Endometrial microvascular endothelial cells (primary cell): ENCODE results near the gene SMIM23. TPM values are rescaled to one million over a fixed set of nuclear protein-coding genes. Genes with fewer than 3 reads are reported as not detected.
"Not testable (repeated sequence)": the region's sequence is repeated elsewhere in the genome, so short reads cannot be mapped to it uniquely, and the experiment has no call there.

Experiments used
- in situ Hi-C: cut with HindIII; loops from 2 replicates; pipeline ENCODE4 v1.10.0; 2017; ENCODE audit warnings: low sequenced_read_pairs, low pct_unique_long_range_greater_than_20kb; ENCODE audit errors: inconsistent ontology term
- total RNA-seq: library from RNA; depleted of rRNA; stranded (reverse); fragments of >200 nt; gene quantifications from one replicate; pipeline ENCODE4 v1.2.3, GENCODE V29; 2015; ENCODE audit errors: inconsistent ontology term

The SMIM23 gene
- total RNA-seq, 1 donor from 2014 or later: not detected

DNA sequence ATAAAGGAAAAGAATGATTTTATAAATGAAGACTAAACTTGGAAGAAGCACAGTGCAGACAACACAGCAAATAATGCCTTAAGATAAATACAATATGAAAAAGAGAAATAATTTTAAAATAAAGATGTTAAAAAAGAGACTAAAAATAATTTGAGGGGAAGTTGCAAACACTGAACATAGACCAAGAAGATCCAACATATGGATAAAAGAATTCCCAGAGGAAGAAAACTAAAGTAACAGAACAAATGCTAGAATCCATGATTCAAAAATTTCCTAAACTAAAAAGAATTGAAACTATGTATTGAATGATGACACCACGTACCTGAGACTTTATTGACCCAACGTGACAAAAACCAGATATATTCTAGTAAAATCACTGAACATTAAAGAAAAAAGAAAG, 18.7 kb upstream of the SMIM23 start:
- in situ Hi-C loops: no loop called here

DNA sequence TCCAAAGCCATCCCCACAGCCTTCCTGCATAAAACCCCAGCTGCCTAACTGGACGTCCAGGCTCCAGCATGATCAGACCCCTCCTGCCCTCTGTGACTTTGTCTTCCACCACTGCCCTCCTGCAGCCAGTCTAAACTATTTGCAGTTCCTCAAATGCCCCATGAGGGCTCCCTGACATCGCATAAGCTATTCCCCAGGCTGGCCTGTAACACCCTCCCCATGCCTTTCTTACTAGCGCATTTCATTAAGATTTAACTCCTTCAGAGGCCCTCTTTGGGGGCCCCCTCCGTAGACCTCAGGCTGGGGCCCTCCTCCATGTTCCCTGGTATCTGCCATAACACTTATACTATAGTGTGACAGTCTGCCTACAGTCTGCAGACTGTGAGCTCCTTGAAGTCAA, 15.5 kb upstream of the SMIM23 start:
- in situ Hi-C loops: no loop called here

DNA sequence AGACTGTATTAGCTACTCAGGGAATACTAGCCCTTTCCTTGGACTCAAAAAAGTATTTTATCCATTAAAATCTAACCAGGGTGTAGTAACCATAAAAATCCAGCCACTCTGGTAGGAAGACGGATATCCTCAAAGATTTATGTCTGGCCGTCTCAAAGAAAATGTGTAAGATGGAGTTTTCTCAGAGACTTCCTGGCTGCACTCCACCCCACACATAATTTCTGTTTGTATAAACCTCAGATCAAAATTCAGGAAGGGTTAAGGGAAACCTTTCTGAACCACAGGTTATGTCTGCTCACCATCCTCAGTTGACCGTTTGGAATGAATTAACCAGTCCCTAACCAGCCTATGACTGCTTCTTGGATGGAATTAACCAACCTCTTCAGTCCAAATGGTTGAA, 13.8 kb upstream of the SMIM23 start:
- in situ Hi-C loops: no loop called here

DNA sequence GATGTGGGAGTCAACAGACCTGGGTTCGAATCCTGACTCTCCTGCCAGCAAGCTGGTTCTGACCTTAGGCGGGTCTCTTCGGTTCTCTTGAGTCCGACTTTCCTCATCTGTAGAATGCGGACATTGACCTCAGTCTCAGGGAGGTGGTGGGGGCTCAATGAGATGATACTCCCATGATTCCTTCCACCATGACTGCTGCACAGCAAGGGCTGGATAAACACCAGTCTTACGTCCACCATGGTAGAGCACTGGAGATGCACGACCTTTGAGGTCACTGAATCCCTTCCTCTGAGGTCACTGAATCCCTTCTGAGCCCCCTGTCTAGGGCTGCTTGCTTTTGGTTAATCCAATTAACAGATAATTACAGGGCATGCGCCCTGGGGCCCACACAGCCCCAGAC, 12.5 kb upstream of the SMIM23 start:
- in situ Hi-C loops: no loop called here

DNA sequence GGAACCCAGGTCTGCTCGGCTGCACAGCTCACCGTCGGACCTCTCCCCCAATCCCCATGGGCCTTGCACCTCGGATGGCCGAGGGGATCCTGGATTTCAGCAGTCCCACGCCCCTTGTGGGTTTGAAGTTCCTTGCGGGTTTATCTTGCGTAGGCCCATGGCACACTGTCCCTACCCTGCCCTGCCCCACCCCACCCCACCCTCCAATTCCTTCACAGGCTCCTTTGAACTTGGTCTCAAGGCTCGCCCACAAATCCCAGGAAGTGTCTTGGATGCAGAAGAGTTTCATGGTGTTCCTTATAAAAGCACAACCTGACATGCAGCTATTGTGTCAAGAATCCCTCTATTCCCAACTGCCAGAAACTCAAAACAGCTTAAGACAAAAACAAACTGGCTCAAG, 11.2 kb upstream of the SMIM23 start:
- in situ Hi-C loops: no loop called here

DNA sequence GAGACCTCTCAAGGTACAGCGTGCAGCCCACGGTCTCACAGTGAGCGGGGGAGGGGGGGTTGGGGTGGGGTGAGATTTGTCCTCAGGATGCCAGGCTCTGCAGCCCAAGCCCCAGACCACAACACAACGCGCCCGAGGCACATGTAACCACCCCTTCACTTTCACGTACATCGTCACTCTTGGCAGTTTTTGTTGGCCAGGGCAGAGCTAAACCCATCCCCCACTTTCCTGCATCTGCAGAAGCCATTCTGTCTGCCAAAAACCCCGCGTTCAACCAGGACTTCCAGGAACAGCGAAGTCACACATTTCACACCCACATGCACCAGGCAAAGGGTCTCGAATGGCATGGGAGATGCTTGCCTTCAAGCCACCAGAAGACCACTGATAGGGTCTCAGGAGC, 9.4 kb upstream of the SMIM23 start:
- in situ Hi-C loops: no loop called here

DNA sequence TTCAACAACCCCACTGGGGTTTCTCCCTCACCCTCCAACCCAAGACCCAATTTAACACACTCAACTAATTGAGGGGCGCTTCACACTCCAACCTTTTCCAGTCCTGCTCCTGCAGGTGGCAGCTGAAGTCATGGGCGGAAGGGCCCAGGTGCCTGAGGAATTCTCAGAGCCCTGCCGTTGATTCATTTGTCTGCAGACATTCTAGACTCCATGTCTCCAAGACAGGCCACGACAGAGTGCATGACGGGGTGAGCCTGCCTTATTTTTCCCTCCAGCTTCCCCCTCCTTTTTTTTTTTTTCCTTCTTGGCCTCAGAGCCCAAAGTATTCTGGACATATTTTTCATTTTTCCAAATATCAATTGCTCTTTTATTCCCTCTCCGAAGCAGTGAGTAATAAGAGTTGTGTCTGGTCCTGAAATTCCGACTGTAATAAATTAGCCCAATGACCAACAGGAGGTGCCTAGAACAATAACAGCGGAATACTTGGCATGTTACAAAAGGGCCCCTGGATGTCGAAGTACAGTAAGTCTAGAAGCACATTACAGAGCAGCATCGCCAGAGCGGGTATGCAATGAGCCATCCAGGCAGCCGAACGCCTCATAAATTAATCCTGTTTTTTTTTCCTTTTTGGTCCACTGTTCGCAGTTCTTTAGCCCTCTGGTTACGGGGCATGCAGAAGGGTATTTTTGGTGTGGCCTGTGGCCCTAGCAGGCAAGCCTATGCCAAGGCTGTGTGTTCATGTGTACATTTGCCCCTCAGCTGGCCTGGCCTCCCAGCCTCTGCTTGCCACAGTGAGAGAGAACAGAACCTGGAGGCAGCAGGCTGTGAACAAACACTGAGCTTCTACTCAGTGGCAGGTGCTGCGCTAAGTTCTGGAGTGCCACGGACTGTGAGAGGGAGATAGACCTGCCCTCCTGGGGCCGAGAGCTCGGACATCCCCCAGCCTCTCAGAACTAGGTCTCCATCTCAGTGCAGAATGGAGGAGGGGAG, 8.6 kb upstream of the SMIM23 start:
- in situ Hi-C loops: no loop called here

DNA sequence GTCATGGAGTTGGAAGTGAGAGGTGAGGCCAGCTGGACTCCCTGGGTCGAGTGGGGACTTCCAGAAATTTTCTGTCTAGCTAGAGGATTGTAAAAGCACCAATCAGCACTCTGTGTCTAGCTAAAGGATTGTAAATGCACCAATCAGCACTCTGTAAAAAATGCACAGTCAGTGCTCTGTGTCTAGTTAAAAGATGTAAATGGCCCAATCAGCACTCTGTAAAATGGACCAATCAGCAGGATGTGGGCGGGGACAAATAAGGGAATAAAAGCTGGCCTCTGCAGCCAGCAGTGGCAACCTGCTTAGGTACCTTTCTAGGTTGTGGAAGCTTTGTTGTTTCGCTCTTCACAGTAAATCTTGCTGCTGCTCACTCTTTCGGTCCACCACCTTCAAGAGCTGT, 3.9 kb upstream of the SMIM23 start:
- in situ Hi-C loops: not testable (repeated sequence)

DNA sequence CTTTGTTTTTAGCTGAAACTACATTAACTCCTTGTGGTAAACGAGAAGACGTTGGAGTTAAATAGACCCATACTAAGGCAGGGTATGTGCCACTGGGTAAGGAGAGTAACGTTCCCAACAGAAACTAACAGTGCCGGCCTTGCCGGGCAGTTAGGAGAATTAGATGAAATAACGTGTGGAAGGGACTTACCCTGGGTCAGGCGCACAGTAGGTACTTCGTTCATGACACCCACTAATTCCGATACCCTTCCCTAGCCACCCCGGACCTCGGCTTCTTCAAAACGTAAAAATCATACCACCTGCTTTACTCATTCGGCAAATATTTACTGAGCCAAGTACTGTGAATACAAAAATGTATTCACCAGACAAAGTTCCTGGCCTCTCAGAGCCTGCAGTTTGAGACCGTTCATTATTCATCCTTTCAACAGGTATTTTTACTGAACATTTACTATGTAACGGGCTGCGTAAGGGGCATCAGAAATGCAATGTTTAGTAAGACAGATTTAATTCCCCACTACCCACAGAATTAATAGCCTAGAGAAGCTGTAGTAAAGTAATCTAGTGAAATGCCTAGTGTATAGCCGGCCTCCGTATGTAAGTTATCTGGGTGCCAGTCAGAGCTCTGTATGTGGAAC, 3.2 kb upstream of the SMIM23 start:
- in situ Hi-C loops: no loop called here

DNA sequence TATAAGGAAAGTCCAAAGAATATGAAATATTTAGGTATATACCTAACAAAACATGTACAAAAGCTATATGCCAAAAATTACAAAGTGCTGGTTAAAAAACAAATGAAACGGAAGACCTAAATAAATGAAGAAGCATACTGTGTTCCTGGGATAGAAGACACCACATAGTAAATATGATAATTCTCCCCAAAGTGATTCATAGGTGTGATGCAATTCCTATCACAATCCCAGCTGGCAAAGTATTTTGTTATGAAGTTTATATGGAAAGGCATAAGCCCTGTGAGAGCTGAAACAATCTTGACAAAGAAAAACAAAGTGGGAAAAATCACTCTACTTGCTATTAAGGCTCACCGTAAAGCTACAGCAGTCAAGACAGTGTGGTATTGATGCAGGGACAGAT, 2.6 kb upstream of the SMIM23 start:
- in situ Hi-C loops: no loop called here

DNA sequence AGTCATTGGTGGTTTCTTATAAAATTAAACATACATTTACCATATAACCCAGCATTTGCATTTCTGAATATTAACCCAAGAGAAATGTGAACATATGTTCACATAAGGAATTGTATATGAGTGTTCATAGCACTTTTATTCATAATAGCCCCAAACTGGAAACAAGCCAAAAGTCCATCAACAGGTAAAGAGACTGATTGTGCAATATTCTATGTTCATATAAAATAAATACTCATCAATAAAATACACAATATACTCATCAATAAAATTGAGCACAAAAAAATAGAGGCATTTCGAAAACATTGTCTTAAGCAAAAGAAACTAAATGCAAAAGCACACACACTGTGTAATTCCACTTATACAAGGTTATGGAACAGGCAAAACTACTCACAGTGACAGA, 3.7 kb downstream of the SMIM23 start:
- in situ Hi-C loops: no loop called here

DNA sequence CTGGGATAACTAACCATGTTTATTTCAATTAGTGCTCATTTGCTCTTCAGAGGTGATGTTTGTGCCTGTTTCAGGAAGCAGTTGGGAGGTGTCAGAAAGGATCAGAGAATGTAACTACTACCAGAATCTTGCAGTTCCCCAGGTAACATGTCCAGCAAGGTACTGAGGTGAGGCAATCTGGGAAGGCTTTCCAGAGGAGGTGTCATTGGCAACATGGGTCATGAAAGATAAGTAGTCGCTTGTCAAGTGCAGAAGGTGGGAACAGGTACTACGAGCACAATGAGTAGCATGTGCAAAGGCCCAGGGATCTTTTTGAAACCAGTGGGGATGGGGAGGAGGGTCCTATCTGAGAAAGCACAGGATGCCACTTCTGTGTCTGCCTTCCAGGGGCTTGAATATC, 4.8 kb downstream of the SMIM23 start:
- in situ Hi-C loops: no loop called here

DNA sequence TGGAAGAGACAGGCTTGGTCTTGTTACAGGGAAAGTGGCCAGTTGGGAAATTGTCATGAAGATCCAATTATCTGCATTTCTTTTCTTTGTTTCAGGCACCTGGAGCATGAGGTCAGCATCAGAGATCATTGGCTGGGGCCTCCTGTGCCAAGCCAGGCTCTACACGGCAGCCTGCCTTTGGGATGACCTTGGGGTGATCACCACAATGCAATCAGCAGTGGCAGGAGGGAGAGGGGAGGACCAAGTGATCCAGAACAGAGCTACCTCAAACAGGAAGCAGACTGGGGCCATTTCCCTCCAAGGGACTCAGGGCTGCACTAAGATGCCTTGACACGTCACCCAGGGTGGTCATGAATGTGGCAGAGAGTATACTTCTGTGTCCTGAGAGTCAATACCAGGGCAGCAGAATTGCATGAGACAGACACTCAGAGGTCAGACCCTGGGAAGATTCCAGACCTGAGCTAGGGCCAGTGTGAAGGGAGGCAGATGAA, 8.9 kb downstream of the SMIM23 start:
- in situ Hi-C loops: no loop called here

DNA sequence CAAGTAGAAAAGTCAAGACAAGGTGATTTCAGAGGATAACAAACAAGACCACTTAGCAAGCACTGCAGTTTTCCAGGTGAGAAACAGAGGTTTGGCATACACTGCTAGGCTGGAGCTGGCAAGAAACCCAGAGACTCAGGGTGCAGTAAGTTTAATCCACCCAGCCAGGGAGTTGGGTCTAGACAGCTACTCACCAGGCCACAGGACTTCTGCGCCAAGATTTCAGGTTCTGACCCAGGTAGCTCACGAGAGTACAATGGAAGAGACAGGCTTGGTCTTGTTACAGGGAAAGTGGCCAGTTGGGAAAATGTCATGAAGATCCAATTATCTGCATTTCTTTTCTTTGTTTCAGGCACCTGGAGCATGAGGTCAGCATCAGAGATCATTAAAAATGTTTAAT, 9.8 kb downstream of the SMIM23 start:
- in situ Hi-C loops: no loop called here

DNA sequence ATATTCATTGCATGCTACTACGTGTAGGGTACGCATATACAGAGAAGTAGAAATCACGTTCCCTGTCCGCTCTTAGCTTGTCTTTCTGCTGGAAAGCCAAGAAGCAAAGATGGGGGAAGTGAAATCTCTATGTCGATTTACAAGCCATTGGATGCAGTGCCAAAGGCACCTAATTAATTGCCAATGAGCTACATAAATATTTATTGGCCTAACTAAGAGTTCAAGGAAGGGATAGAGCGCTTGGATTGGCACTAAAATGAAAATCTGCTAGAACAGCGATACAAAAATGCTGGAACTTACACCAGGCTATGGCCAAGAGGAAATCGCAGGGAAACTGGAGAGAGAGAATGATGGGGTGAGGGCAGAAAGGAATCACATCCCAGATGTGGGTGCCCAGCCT, 10.8 kb downstream of the SMIM23 start:
- in situ Hi-C loops: no loop called here

DNA sequence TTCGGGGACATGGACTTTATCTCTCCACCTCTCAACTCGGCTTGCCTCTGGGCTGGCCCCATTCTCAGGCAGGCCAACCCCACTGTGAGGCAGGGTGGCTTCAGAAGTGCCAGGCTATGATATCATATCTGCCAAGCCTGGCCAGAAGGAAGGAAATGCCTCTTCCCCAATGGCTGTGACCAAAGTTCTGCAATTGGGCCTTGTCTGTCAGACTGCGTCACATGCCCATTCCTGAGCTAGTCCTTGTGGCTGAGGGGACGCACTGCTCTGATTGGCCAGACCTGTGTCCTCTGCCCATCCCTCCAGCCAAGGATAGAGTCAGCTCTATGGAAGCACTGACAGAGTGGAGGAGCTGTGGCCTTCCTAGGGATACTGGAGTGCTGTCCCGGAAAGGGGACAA, 11.9 kb downstream of the SMIM23 start:
- in situ Hi-C loops: no loop called here

DNA sequence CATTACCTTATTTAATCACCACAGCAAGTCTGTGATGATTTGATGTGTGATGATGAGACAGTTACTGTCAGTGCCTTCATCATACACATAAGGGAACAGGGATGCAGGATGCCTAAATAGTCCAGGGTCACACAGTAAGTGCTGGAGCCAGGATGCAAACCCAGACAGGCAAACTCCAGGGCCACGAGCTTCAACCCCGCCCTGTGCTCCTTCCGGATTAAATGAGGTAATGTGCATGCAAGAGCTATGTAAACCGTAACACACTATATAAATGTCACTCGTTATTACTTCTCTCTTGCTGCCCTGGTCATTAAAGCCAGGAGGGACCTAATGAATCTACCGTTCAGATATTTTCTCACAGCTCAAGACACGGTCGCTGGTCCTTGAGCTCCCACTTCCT, 12.8 kb downstream of the SMIM23 start:
- in situ Hi-C loops: no loop called here

DNA sequence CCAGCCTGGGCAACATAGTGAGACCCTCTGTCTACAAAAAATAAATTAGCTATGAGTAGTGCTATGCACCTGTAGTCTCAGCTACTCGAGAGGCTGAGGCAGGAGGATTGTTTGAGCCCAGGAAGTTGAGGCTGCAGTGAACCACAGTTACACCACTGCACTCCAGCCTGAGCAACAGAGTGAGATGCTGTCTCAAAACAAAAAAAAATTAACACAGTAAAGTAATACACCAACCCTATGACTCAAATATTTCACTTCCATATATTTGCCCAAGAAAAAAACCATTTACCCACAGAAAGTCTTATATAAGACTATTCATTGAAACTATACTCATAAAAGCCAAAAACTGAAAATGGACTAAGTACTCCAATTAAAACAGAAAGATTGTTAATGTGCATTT, 16.2 kb downstream of the SMIM23 start:
- in situ Hi-C loops: no loop called here

DNA sequence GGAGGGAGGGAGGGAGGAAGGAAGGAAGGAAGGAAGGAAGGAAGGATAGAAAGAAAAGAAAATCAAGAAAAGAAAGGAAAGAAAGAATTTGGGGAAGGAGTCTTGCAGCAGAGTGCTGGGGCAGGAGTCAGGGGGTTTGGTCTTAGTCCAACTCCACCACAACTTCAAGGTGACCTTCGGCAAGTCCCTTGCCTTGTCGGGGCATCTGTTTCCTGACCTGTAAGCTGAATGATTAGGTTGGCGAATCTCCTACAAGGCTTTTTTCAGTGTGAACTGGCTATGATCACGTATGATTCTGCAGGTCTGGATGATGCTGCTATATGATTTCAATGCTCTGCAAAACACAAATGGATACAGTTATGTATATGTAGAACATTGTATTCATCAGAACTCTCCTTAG, 20.1 kb downstream of the SMIM23 start:
- in situ Hi-C loops: no loop called here
